Mesenchymal stem cell (in vitro differentiated cells and primary cell): ENCODE results near the gene ZNF496.

Source experiments
- DNase-seq: peaks from one replicate; pipeline ENCODE4 v3.0.0-alpha.2; 2013
- H2AFZ ChIP-seq: one replicate; pipeline ENCODE4 v1.6.1; 2013; ENCODE audit warnings: low read depth, mild to moderate bottlenecking, control low read depth, inconsistent platforms, low read length, moderate library complexity
- H2AK5ac ChIP-seq: 2 replicates; pipeline ENCODE4 v1.6.1; 2013; ENCODE audit warnings: low read length, moderate library complexity, mild to moderate bottlenecking, inconsistent platforms; ENCODE audit not compliant: severe bottlenecking
- H2BK120ac ChIP-seq: one replicate; pipeline ENCODE4 v1.6.1; 2013; ENCODE audit warnings: low read depth, mild to moderate bottlenecking, inconsistent platforms, low read length, moderate library complexity
- H2BK12ac ChIP-seq, 2 experiments: one replicate each; pipeline ENCODE4 v1.6.1; 2013; ENCODE audit warnings: inconsistent platforms in 2 of 2, low read length in 2 of 2, mild to moderate bottlenecking in 2 of 2, moderate library complexity in 2 of 2, control low read depth in 1 of 2
- H2BK15ac ChIP-seq: one replicate; pipeline ENCODE4 v1.6.1; 2013; ENCODE audit warnings: mild to moderate bottlenecking, low read depth, inconsistent platforms; ENCODE audit not compliant: poor library complexity, severe bottlenecking
- H2BK5ac ChIP-seq: 2 replicates; pipeline ENCODE4 v1.6.1; 2013; ENCODE audit warnings: low read depth, mild to moderate bottlenecking, low read length, control low read depth, inconsistent platforms; ENCODE audit not compliant: poor library complexity, severe bottlenecking
- H3K14ac ChIP-seq, 2 experiments: one replicate each; pipeline ENCODE4 v1.6.1; 2013; ENCODE audit warnings: inconsistent platforms in 2 of 2, low read length in 2 of 2, control low read depth in 1 of 2, mild to moderate bottlenecking in 1 of 2, moderate library complexity in 1 of 2
- H3K18ac ChIP-seq, 2 experiments: one replicate each; pipeline ENCODE4 v1.6.1; 2013; ENCODE audit warnings: inconsistent platforms in 2 of 2, low read length in 2 of 2, control low read depth in 1 of 2, low read depth in 1 of 2, mild to moderate bottlenecking in 1 of 2
- H3K23ac ChIP-seq, 2 experiments: one replicate each; pipeline ENCODE4 v1.6.1; 2013; ENCODE audit warnings: inconsistent platforms in 2 of 2, low read length in 2 of 2, mild to moderate bottlenecking in 2 of 2, moderate library complexity in 2 of 2, control low read depth in 1 of 2
- H3K27ac ChIP-seq: 2 replicates; pipeline ENCODE4 v1.5.1; 2013; ENCODE audit warnings: mild to moderate bottlenecking, moderate library complexity, low read length, control low read depth, inconsistent platforms; ENCODE audit not compliant: poor library complexity, severe bottlenecking
- H3K27me3 ChIP-seq, 2 experiments: 2 replicates each; pipeline versions ENCODE4 v1.6.1 to v1.7.0; 2013; ENCODE audit warnings: low read length in 2 of 2, mild to moderate bottlenecking in 2 of 2, moderate library complexity in 2 of 2, control low read depth in 1 of 2, inconsistent platforms in 1 of 2; ENCODE audit not compliant: control insufficient read depth in 1 of 2, insufficient read depth in 1 of 2
- H3K36me3 ChIP-seq, 2 experiments: 2 replicates each; pipeline versions ENCODE4 v1.6.1 to v1.7.0; 2013; ENCODE audit warnings: low read length in 2 of 2, control low read depth in 1 of 2, inconsistent platforms in 1 of 2, low read depth in 1 of 2, mild to moderate bottlenecking in 1 of 2; ENCODE audit not compliant: insufficient read depth in 2 of 2, control insufficient read depth in 1 of 2
- H3K4ac ChIP-seq, 2 experiments: one replicate each; pipeline ENCODE4 v1.6.1; 2013; ENCODE audit warnings: inconsistent platforms in 2 of 2, low read length in 2 of 2, mild to moderate bottlenecking in 2 of 2, moderate library complexity in 2 of 2, control low read depth in 1 of 2, low read depth in 1 of 2
- H3K4me1 ChIP-seq: 2 replicates; pipeline ENCODE4 v1.6.1; 2013; ENCODE audit warnings: low read depth, low read length, control low read depth; ENCODE audit not compliant: control insufficient read depth, insufficient read depth
- H3K4me2 ChIP-seq: 2 replicates; pipeline ENCODE4 v1.6.1; 2013; ENCODE audit warnings: low read length, mild to moderate bottlenecking, inconsistent platforms; ENCODE audit not compliant: poor library complexity, severe bottlenecking
- H3K4me3 ChIP-seq, 2 experiments: 2 replicates each; pipeline versions ENCODE4 v1.5.1 to v1.7.0; 2013; ENCODE audit warnings: low read length in 2 of 2, mild to moderate bottlenecking in 2 of 2, control low read depth in 1 of 2, low read depth in 1 of 2; ENCODE audit not compliant: insufficient read depth in 1 of 2
- H3K79me1 ChIP-seq: replicated peaks from 2 replicates; pipeline ENCODE4 v1.6.1; 2013; ENCODE audit warnings: mild to moderate bottlenecking, control low read depth, low read length, inconsistent platforms; ENCODE audit not compliant: poor library complexity, severe bottlenecking
- H3K9ac ChIP-seq: 2 replicates; pipeline ENCODE4 v1.7.0; 2013; ENCODE audit warnings: mild to moderate bottlenecking, low read length, moderate library complexity
- H3K9me3 ChIP-seq: 2 replicates; pipeline ENCODE4 v1.7.0; 2013; ENCODE audit warnings: mild to moderate bottlenecking, low read length; ENCODE audit not compliant: control insufficient read depth
- H4K8ac ChIP-seq: one replicate; pipeline ENCODE4 v1.6.1; 2013; ENCODE audit warnings: inconsistent platforms, mild to moderate bottlenecking, low read length, moderate library complexity
- H4K91ac ChIP-seq: one replicate; pipeline ENCODE4 v1.6.1; 2013; ENCODE audit warnings: mild to moderate bottlenecking, low read length, inconsistent platforms
- WGBS: methylation state at CpG from one replicate; pipeline ENCODE4 v1.1.7; 2013; ENCODE audit warnings: mixed read lengths; 5-methylcytosine and 5-hydroxymethylcytosine counted together

ZNF496 gene

GRCh38 chr1:247299723-247300381 lies 31.8 kb downstream of the ZNF496 start:
- no peak overlapping the region for H3K4me2 ChIP-seq
- H3K27me3 ChIP-seq = no peaks in the 10 kb centered on the region
- no peak overlapping the region for H3K4ac ChIP-seq
- no peak overlapping the region for H3K27ac ChIP-seq
- H3K23ac ChIP-seq = no peak overlapping the region
- no peak overlapping the region for H3K4me3 ChIP-seq
- peaks cover 8% of the 10 kb centered on the region for H3K79me1 ChIP-seq
- peaks cover 18% of the 10 kb centered on the region for H3K4me1 ChIP-seq
- H3K14ac ChIP-seq = no peak overlapping the region
- H3K9ac ChIP-seq = no peak overlapping the region
- H3K36me3 ChIP-seq = peaks cover 42 to 53% of the 10 kb centered on the region in 2 experiments
- H3K9me3 ChIP-seq = no peaks in the 10 kb centered on the region
- H2AFZ ChIP-seq = no peak overlapping the region
- H2BK120ac ChIP-seq = no peak overlapping the region
- no peak overlapping the region for H2BK5ac ChIP-seq
- no peak overlapping the region for H2BK15ac ChIP-seq
- H3K18ac ChIP-seq = no peak overlapping the region
- no peak for DNase-seq
- H2BK12ac ChIP-seq = no peak overlapping the region
- H2AK5ac ChIP-seq = no peak overlapping the region
- no peak overlapping the region for H4K8ac ChIP-seq
- 96% methylated on average over 12 of the region's 12 CpGs for WGBS
- H4K91ac ChIP-seq = no peak overlapping the region

- no peaks in the 10 kb centered on the region for H3K27me3 ChIP-seq
- H3K9me3 ChIP-seq = no peaks in the 10 kb centered on the region
- H2BK12ac ChIP-seq = no peak overlapping the region
- H3K18ac ChIP-seq = no peak overlapping the region
- no peak overlapping the region for H4K91ac ChIP-seq
- no peak overlapping the region for H2BK120ac ChIP-seq
- H3K9ac ChIP-seq = no peak overlapping the region
- H2AFZ ChIP-seq = no peak overlapping the region
- no peak overlapping the region for H3K23ac ChIP-seq
- no peak overlapping the region for H3K4me3 ChIP-seq
- peaks cover 21% of the 10 kb centered on the region for H3K4me1 ChIP-seq
- no peak overlapping the region for H2AK5ac ChIP-seq
- WGBS = 77% methylated on average over 4 of the region's 4 CpGs
- no peak overlapping the region for H3K27ac ChIP-seq
- H3K36me3 ChIP-seq = peaks cover 38 to 46% of the 10 kb centered on the region in 2 experiments
- DNase-seq = no peak
- peaks cover 8% of the 10 kb centered on the region for H3K79me1 ChIP-seq
- no peak overlapping the region for H3K4ac ChIP-seq
- H3K4me2 ChIP-seq = no peak overlapping the region
- H3K14ac ChIP-seq = no peak overlapping the region
- no peak overlapping the region for H2BK15ac ChIP-seq
- no peak overlapping the region for H4K8ac ChIP-seq
- no peak overlapping the region for H2BK5ac ChIP-seq
Observed at GRCh38 chr1:247298701-247299100, 33.0 kb downstream of the ZNF496 start.

GRCh38 chr1:247298124-247298481 lies 33.6 kb downstream of the ZNF496 start:
- Histone ChIP-seq H4K8ac (no peak overlapping the region), H3K36me3 (peaks cover 37 to 41% of the 10 kb centered on the region in 2 experiments), H3K4me2 (no peak overlapping the region), H2BK12ac (no peak overlapping the region), H3K4ac (no peak overlapping the region), H3K27me3 (no peaks in the 10 kb centered on the region), H3K23ac (no peak overlapping the region), H3K9me3 (no peaks in the 10 kb centered on the region), H4K91ac (no peak overlapping the region), H3K4me1 (peaks cover 24% of the 10 kb centered on the region), H3K79me1 (peaks cover 8% of the 10 kb centered on the region), H3K9ac (no peak overlapping the region), H2AFZ (no peak overlapping the region), H2BK120ac (no peak overlapping the region), H2BK15ac (no peak overlapping the region), H3K27ac (no peak overlapping the region), H3K14ac (no peak overlapping the region), H2AK5ac (no peak overlapping the region), H3K18ac (no peak overlapping the region), H3K4me3 (no peak overlapping the region), H2BK5ac (no peak overlapping the region)
- 96% methylated on average over 4 of the region's 6 CpGs for WGBS
- no peak for DNase-seq

GRCh38 chr1:247297263-247298123 lies 34.2 kb downstream of the ZNF496 start:
- H3K27me3 ChIP-seq = no peaks in the 10 kb centered on the region
- no peak overlapping the region for H3K27ac ChIP-seq
- H3K36me3 ChIP-seq = peaks cover 34 to 35% of the 10 kb centered on the region in 2 experiments
- H3K23ac ChIP-seq = no peak overlapping the region
- H3K14ac ChIP-seq = no peak overlapping the region
- DNase-seq = no peak
- H4K91ac ChIP-seq = no peak overlapping the region
- H2BK120ac ChIP-seq = no peak overlapping the region
- no peak overlapping the region for H3K9ac ChIP-seq
- peak overlapping the region; percentile 28 for H2AK5ac ChIP-seq
- no peaks in the 10 kb centered on the region for H3K9me3 ChIP-seq
- no peak overlapping the region for H3K18ac ChIP-seq
- no peak overlapping the region for H2AFZ ChIP-seq
- no peak overlapping the region for H2BK12ac ChIP-seq
- H3K79me1 ChIP-seq = peaks cover 8% of the 10 kb centered on the region
- H3K4me2 ChIP-seq = no peak overlapping the region
- H4K8ac ChIP-seq = no peak overlapping the region
- no peak overlapping the region for H2BK15ac ChIP-seq
- no peak overlapping the region for H3K4me3 ChIP-seq
- no peak overlapping the region for H3K4ac ChIP-seq
- H3K4me1 ChIP-seq = peaks cover 26% of the 10 kb centered on the region
- 75% methylated on average over 8 of the region's 9 CpGs for WGBS
- no peak overlapping the region for H2BK5ac ChIP-seq
